Stomach (tissue), 9 donors: ENCODE results near the gene TANGO2. TPM values are rescaled to one million over a fixed set of nuclear protein-coding genes. Genes with fewer than 3 reads are reported as not detected.
A peak's percentile ranks its signal among the peaks of the same experiment; 100 is the strongest.

ENCODE experiments used
- DNase-seq, 2 donors: peaks; one replicate each; pipeline versions ENCODE4 v3.0.0 to v3.0.0-alpha.2; 2013 to 2019
- H3K27ac ChIP-seq, 5 donors: fragments of 200-600 bp in 4 of 5; sonication (generic) in 4 of 5; one replicate each; pipeline ENCODE4 v1.5.1; 2013 to 2019; ENCODE audit warnings: mild to moderate bottlenecking in 1 of 5, moderate library complexity in 1 of 5
- H3K27me3 ChIP-seq, 3 donors: fragments of 200-600 bp; sonication (generic); one replicate each; pipeline ENCODE4 v1.5.1; 2017 to 2019; ENCODE audit warnings: mixed run types in 1 of 3
- H3K36me3 ChIP-seq, 4 donors: fragments of 200-600 bp; sonication (generic); 1 replicate in 3 of 4; 2 replicates in 1 of 4; pipeline ENCODE4 v1.5.1; 2016 to 2019
- H3K4me1 ChIP-seq, 4 donors: fragments of 200-600 bp; sonication (generic); one replicate each; pipeline ENCODE4 v1.5.1; 2016 to 2019
- H3K4me3 ChIP-seq, 4 donors: fragments of 200-600 bp; sonication (generic) in 3 of 4; one replicate each; pipeline ENCODE4 v1.5.1; 2016 to 2019; ENCODE audit warnings: mild to moderate bottlenecking in 1 of 4
- H3K9me3 ChIP-seq, 4 donors: fragments of 200-600 bp; sonication (generic); one replicate each; pipeline ENCODE4 v1.5.1; 2016 to 2019
- EP300 ChIP-seq: sonication (generic); formaldehyde crosslinking; IDR thresholded peaks from one replicate; pipeline ENCODE4 v1.6.1; 2017; ENCODE audit warnings: antibody characterized with exemption
- POLR2A ChIP-seq, 4 donors: fragments of 450-650 bp; IDR thresholded peaks; one replicate each; pipeline ENCODE4 v1.6.1; 2016; ENCODE audit warnings: antibody characterized with exemption in 4 of 4, control low read depth in 2 of 4, mild to moderate bottlenecking in 1 of 4, moderate library complexity in 1 of 4
- POLR2AphosphoS5 ChIP-seq, 3 donors: sonication (generic); formaldehyde crosslinking; IDR thresholded peaks; one replicate each; pipeline ENCODE4 v1.6.1; 2016; ENCODE audit warnings: antibody characterized with exemption in 3 of 3
- WGBS, 5 donors: extraction: QIAGEN DNeasy Blood & Tissue Kit in 3 of 5; methylation state at CpG; one replicate each; pipeline versions ENCODE4 v1.1.5 to v1.1.7; 2013 to 2018; 5-methylcytosine and 5-hydroxymethylcytosine counted together
- intact Hi-C: fragments of 100-400 bp; cut with DNase I; formaldehyde crosslinking; loops from one replicate; pipeline ENCODE4 v1.15.1; 2023; ENCODE audit warnings: low total_unique reads
- polyA plus RNA-seq, 3 donors: library from polyadenylated mRNA; stranded (reverse); fragments of 200-250 nt; gene quantifications; one replicate each; pipeline ENCODE4 v1.2.3, GENCODE V29; 2013
- total RNA-seq, 5 donors: library from RNA; depleted of rRNA; stranded (reverse); fragments of >200 nt; gene quantifications; one replicate each; pipeline versions ENCODE4 v1.1.0 to v1.2.3, GENCODE V29; 2014 to 2016
- TF ChIP-seq, protein P1 (sequence below), 7 experiments: fragments of 450-650 bp in 4 of 7; fragments of 200-600 bp in 3 of 7; sonication (generic) in 3 of 7; IDR thresholded peaks; one replicate each; pipeline ENCODE4 v1.5.1; 2016 to 2019; ENCODE audit warnings: antibody characterized with exemption in 7 of 7, control low read depth in 2 of 7, mild to moderate bottlenecking in 1 of 7
- donor health status: healthy with polysubstance abuse.
- donor health status: Bipolar disorder and iron deficiency.
- donor health status: healthy.

TANGO2 gene
- total and polyA plus RNA-seq, 8 donors = 13.8 to 38.8 (median 26.6) TPM

DNA sequence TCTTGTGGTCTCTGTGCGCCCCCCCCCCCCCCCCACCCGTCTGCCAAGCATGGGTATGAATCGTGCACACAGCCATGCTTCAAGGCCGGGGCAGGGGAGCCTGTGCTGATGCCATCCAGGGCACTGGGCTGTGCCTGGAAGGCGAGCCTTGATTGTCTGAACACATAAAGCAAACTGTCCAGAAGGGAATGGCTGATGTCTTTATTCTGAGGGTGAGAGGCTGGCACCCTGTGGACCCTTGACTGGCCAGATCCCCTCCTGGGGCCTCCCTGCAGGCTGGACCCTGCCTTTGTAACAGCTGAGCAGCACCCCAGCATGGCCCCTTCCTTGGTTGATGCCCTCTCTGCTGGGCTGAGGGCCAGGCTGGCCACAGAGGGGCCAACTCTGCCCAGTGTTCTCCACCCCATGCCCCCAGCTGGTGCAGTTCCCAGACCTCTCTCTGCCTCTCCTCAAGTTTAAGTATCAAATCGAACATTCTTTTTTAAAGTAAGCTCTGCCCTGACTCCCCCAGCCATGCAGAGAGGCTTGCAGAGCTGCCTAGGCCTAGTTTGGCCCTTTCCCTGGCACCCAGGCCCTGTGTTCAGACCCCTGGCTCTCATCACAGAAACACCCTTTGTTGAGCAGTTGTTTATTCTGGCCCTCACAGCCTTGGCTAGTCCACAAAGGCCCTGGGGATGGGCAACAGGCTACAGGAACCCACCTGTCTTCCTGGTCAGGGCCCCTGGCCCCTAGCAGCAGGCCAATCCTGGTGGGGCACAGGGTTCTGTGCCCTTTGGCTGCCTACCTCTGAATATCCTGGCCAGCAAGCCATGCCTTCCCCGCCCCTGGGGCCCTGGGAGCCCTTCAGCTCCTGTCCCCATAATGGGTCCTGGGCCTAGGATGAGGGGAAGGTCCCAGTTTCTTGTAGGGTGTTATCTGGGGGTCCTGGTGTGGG is 91.0 kb downstream of the TANGO2 start:
- no peak for DNase-seq
- TF ChIP-seq, protein P1, sequence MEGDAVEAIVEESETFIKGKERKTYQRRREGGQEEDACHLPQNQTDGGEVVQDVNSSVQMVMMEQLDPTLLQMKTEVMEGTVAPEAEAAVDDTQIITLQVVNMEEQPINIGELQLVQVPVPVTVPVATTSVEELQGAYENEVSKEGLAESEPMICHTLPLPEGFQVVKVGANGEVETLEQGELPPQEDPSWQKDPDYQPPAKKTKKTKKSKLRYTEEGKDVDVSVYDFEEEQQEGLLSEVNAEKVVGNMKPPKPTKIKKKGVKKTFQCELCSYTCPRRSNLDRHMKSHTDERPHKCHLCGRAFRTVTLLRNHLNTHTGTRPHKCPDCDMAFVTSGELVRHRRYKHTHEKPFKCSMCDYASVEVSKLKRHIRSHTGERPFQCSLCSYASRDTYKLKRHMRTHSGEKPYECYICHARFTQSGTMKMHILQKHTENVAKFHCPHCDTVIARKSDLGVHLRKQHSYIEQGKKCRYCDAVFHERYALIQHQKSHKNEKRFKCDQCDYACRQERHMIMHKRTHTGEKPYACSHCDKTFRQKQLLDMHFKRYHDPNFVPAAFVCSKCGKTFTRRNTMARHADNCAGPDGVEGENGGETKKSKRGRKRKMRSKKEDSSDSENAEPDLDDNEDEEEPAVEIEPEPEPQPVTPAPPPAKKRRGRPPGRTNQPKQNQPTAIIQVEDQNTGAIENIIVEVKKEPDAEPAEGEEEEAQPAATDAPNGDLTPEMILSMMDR (IDR thresholded peaks at IDR 0.05) = no peak
- TF ChIP-seq POLR2AphosphoS5 (IDR thresholded peaks at IDR 0.05) (no peak), EP300 (no peak), POLR2A (IDR thresholded peaks at IDR 0.05) (no peak)
- H3K27ac ChIP-seq = peak overlapping the region in 2 of 5 donors; percentile 13 to 42
- H3K4me1 ChIP-seq = peaks cover 11 to 45% (median 35%) of the 10 kb centered on the region in 4 donors
- no peaks in the 10 kb centered on the region for H3K27me3 ChIP-seq
- H3K36me3 ChIP-seq = peaks cover 74 to 91% (median 89%) of the 10 kb centered on the region in 4 donors
- intact Hi-C loops = no loop called here
- no peak overlapping the region for H3K4me3 ChIP-seq
- H3K9me3 ChIP-seq = no peaks in the 10 kb centered on the region
- WGBS, 5 donors = 68 to 79% (median 70%) methylated on average over 2 to 7 of the region's 7 CpGs

DNA sequence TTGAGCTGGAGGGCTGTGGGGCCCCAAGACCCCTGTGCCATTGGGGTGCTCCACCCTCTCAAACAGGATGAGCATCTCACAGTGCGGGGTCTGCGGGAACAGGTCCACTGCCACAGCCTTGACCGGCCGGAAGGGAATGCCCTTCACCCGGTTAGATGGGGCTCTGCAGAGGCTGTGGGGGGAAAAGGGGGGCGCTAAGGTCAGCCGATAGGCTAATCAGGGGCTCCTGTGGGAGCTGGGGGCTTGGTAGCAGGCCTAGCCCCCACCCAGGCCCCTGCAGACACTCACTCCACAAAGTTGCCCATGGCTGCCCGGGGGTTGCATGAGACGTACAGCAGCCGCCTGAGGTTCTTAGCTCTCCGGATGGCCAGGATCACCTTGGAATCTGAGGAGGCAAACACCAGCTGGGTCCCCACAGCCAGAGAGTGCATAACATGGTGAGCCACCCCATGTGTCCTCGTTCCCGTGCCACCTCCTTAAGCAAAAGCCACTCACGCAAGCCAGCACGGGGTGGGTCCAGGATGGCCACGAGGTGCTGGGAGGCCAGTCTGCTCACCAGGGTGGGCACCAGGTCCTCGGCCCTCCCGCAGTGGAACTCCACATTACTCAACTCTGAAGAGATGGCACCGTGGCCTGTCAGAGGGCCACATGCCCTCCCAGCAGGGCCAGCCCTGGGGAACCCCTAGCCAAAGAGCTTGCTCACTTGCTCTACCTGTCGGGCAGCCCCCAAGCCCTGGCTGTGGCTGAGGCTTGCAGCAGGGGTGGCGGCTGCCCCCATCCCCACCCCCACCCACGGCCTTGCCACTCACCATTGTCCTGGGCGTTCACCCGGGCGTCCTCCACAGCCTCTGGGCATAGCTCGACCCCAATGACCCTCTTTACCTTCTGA is 92.0 kb downstream of the TANGO2 start:
- Histone ChIP-seq H3K27ac (no peak overlapping the region), H3K4me1 (peaks cover 14 to 48% (median 37%) of the 10 kb centered on the region in 4 donors), H3K36me3 (peaks cover 65 to 82% (median 79%) of the 10 kb centered on the region in 4 donors), H3K27me3 (no peaks in the 10 kb centered on the region), H3K4me3 (no peak overlapping the region), H3K9me3 (no peaks in the 10 kb centered on the region)
- DNase-seq = no peak
- 77 to 87% (median 83%) methylated on average over 12 to 26 of the region's 26 CpGs for WGBS, 5 donors
- intact Hi-C loops = no loop called here
- no peak for TF ChIP-seq POLR2AphosphoS5 (IDR thresholded peaks at IDR 0.05)

DNA sequence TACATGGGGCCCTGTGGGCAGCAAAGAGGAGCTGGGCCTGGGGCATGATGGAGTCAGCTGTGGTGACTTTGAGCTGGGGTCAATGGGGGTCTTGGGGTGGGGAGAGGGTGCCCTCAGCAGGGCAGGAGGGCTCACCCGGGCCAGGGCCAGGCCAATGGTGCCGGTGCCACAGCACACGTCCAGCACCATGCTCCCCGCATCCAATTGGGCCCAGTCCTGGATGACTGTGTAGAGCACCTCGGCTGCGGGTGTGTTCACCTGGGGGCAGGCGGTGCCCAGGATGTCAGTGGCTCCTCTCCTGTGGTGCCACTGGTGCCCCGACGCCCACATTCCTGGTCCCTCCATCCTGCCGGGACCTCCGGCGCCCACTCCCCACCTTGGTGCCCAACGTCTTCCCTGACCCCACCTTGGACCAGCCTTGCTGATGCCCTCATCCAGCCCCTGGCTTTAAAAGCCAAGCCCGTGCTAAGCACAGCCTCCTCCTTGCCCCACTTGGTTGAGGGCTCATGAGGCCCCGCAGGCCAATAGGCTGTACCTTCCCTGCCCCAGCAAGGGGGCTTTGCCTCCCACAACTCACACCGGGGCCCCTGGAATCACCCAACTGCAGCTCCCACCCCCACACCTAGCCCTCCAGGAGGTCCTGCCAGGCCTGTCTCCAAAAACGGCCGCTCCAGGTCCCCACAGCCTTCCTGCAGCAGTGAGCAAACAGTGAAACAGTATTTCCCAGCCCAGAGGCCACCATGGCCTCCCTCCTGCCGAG is 92.8 kb downstream of the TANGO2 start:
- H3K27me3 ChIP-seq = no peaks in the 10 kb centered on the region
- TF ChIP-seq, protein P1 (IDR thresholded peaks at IDR 0.05) = no peak
- TF ChIP-seq POLR2A (IDR thresholded peaks at IDR 0.05) = no peak
- TF ChIP-seq POLR2AphosphoS5 (IDR thresholded peaks at IDR 0.05) = no peak
- no peak for TF ChIP-seq EP300
- WGBS, 5 donors = 80 to 89% (median 86%) methylated on average over 13 to 19 of the region's 19 CpGs
- H3K36me3 ChIP-seq = peaks cover 57 to 73% (median 71%) of the 10 kb centered on the region in 4 donors
- no peak for DNase-seq
- peaks cover 22 to 57% (median 46%) of the 10 kb centered on the region in 4 donors for H3K4me1 ChIP-seq
- intact Hi-C loops = no loop called here
- no peak overlapping the region for H3K4me3 ChIP-seq
- H3K9me3 ChIP-seq = no peaks in the 10 kb centered on the region
- H3K27ac ChIP-seq = no peak overlapping the region

DNA sequence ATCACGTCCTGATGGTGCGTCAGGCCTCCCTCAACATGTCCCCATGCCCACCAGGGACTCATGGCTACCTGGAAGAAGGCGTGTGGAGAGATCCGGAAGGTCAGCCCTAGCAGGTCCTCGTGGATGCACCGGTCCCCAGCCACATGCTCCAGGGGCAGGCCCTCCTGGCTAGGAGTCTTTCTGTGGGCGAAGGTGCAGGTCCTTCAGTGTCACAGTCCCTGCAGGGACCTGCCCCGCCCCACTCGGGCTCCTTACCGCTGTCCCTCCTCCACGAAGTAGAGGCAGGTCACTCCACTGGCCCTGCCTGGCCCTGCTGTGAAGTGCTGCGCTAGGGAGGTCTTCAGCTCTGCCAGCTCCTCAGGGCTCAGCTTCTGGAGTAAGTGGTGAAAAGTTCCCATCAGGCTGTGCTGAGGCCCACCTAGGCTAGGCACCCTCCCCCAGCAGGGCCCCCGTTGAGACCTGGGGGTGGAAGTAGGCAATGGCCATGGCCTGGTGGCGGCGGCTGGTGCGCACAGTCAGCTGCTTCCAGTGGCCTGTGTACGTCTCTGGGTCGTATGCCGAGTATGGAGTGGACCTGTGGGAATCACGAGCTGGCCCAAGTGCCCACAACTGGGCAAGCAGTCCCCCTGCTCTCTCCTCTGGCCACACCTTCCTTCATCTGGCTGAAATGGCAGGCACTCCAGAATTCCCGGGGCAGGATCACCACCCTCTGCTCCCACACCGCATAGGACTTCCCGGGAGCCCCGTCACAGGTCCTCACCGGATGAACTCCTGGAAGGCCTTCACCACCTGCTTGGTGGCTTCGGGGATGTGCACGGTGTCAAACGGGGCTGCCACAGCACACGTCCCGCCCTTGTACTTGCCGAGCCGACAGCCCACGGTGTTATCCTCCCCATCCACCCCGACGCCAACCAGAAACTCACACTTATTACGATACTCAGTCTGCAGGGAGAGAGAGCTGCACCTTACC is 93.9 kb downstream of the TANGO2 start:
- Histone ChIP-seq H3K36me3 (peaks cover 55 to 72% (median 70%) of the 10 kb centered on the region in 4 donors), H3K27ac (peak overlapping the region in 2 of 5 donors; percentile 1 to 87), H3K4me3 (peak overlapping the region in 2 of 4 donors; percentile 76 to 99), H3K9me3 (no peaks in the 10 kb centered on the region), H3K27me3 (no peaks in the 10 kb centered on the region), H3K4me1 (peaks cover 27 to 67% (median 56%) of the 10 kb centered on the region in 4 donors)
- intact Hi-C loops = no loop called here
- no peak for TF ChIP-seq POLR2A (IDR thresholded peaks at IDR 0.05)
- 84 to 95% (median 88%) methylated on average over 23 to 36 of the region's 36 CpGs for WGBS, 5 donors
- DNase-seq = no peak
